ENCODE data around the gene SEC63. TPM values are rescaled to one million over a fixed set of nuclear protein-coding genes. Genes with fewer than 3 reads are reported as not detected.

SEC63 gene
- total RNA-seq, 2 experiments from 2014 or later: 80.3 to 86.7 TPM

DNA sequence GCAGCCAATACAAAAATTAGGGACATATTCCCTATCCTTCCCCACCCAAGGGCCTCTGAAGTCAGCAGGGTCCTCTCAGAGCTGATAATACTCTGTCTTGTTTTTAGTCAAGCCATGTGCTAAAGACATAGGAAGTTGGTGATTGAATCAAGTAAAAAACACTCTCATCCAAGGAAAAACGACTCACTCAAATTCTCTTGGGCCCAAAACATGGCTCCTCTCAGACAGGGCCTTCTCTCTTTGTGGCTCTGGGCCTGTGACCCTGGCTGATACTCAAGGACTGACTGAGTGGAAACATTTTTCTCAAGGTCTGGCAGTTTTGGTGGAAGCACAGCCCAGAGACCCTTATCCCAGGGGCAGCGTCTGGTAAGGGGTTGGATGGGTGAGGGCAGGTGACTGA lies 127.9 kb downstream of the SEC63 start:
- peaks cover 37% of the 10 kb centered on the region for H3K4me1 Mint-ChIP-seq (ENCODE audit: low read depth)
- no peak overlapping the region for H3K4me3 Mint-ChIP-seq
- TF ChIP-seq, protein P1, sequence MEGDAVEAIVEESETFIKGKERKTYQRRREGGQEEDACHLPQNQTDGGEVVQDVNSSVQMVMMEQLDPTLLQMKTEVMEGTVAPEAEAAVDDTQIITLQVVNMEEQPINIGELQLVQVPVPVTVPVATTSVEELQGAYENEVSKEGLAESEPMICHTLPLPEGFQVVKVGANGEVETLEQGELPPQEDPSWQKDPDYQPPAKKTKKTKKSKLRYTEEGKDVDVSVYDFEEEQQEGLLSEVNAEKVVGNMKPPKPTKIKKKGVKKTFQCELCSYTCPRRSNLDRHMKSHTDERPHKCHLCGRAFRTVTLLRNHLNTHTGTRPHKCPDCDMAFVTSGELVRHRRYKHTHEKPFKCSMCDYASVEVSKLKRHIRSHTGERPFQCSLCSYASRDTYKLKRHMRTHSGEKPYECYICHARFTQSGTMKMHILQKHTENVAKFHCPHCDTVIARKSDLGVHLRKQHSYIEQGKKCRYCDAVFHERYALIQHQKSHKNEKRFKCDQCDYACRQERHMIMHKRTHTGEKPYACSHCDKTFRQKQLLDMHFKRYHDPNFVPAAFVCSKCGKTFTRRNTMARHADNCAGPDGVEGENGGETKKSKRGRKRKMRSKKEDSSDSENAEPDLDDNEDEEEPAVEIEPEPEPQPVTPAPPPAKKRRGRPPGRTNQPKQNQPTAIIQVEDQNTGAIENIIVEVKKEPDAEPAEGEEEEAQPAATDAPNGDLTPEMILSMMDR (IDR thresholded peaks at IDR 0.05): no peak
- no peaks in the 10 kb centered on the region for H3K27me3 Mint-ChIP-seq
- H3K36me3 ChIP-seq (ENCODE audit: insufficient read depth, low read length): no peaks in the 10 kb centered on the region
- no peak for ATAC-seq (ENCODE audit: poor library complexity)
- H3K27ac Mint-ChIP-seq: peak overlapping the region; percentile 17
- ChIA-PET CTCF (interaction anchor here (1.1 to 1.6 kb wide), 2 partner anchors 16 to 126 kb away, joined by 3 read pairs; no protein-coding TSS in a partner anchor), POLR2A (interaction anchor here (7.8 kb wide), 1 partner anchor 8 kb away, joined by 59 read pairs; the partner anchor contains the start of gene SCML4)
- intact Hi-C loops (cut with DNase I, micrococcal nuclease): no loop called here
- H3K9me3 Mint-ChIP-seq: no peaks in the 10 kb centered on the region
- H3K4me1 ChIP-seq (ENCODE audit: insufficient read depth, low read length): peaks cover 35% of the 10 kb centered on the region
- no peaks in the 10 kb centered on the region for H3K9me3 ChIP-seq (ENCODE audit: control insufficient read depth in 1 of 2, insufficient read depth in 1 of 2, low read length in 2 of 2)
- no peak overlapping the region for H3K4me3 ChIP-seq (ENCODE audit: low read length)
- H3K27ac ChIP-seq (ENCODE audit: low read depth in 1 of 2, low read length in 2 of 2): no peak overlapping the region
- no peaks in the 10 kb centered on the region for H3K36me3 Mint-ChIP-seq (ENCODE audit: low read depth)
- DNase-seq: peak in 1 of 14 experiments; percentile 1
- H3K27me3 ChIP-seq (ENCODE audit: control insufficient read depth in 1 of 2, insufficient read depth in 2 of 2, low read length in 2 of 2): no peaks in the 10 kb centered on the region

DNA sequence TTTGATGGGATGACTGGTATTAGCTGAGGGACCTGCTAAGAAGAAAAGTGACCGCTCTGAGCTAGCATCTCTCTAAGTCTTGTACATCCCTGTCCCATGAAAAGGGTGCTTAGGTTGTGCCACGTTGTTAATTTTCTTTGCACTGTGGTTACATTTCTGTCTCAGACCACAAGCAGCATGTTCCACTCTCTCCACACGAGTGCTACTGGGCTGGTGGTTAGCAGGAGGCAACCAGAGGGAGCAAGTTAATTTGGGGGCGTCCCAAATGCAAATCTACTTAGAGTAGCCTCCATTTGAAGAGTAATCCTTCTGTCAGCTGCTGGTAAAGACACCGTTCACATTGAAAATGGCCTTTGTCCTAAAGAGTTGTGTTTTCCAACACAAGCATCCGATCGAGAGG lies 130.5 kb downstream of the SEC63 start:
- H3K9me3 Mint-ChIP-seq: no peaks in the 10 kb centered on the region
- H3K4me1 Mint-ChIP-seq (ENCODE audit: low read depth): peaks cover 41% of the 10 kb centered on the region
- no peaks in the 10 kb centered on the region for H3K27me3 Mint-ChIP-seq
- no peak overlapping the region for H3K4me3 Mint-ChIP-seq
- H3K36me3 ChIP-seq (ENCODE audit: insufficient read depth, low read length): no peaks in the 10 kb centered on the region
- H3K4me3 ChIP-seq (ENCODE audit: low read length): no peak overlapping the region
- DNase-seq (peak in 2 of 14 experiments; percentile 2 to 43), ATAC-seq (ENCODE audit: poor library complexity) (no peak)
- no peaks in the 10 kb centered on the region for H3K9me3 ChIP-seq (ENCODE audit: control insufficient read depth in 1 of 2, insufficient read depth in 1 of 2, low read length in 2 of 2)
- peaks cover 16% of the 10 kb centered on the region for H3K36me3 Mint-ChIP-seq (ENCODE audit: low read depth)
- intact Hi-C loops (cut with DNase I, micrococcal nuclease): no loop called here
- CTCF ChIA-PET: interaction anchor here (1.4 to 2.3 kb wide), 4 partner anchors 12 to 97 kb away, joined by 3 to 7 read pairs (median 6); no protein-coding TSS in a partner anchor
- peaks cover 21% of the 10 kb centered on the region for H3K4me1 ChIP-seq (ENCODE audit: insufficient read depth, low read length)
- H3K27ac ChIP-seq (ENCODE audit: low read depth in 1 of 2, low read length in 2 of 2): no peak overlapping the region
- POLR2A ChIA-PET: interaction anchor here (1.6 kb wide), 1 partner anchor 13 kb away, joined by 4 read pairs; no protein-coding TSS in a partner anchor
- TF ChIP-seq, protein P1 (IDR thresholded peaks at IDR 0.05): no peak
- H3K27me3 ChIP-seq (ENCODE audit: control insufficient read depth in 1 of 2, insufficient read depth in 2 of 2, low read length in 2 of 2): no peaks in the 10 kb centered on the region
- peak overlapping the region; percentile 59 for H3K27ac Mint-ChIP-seq

DNA sequence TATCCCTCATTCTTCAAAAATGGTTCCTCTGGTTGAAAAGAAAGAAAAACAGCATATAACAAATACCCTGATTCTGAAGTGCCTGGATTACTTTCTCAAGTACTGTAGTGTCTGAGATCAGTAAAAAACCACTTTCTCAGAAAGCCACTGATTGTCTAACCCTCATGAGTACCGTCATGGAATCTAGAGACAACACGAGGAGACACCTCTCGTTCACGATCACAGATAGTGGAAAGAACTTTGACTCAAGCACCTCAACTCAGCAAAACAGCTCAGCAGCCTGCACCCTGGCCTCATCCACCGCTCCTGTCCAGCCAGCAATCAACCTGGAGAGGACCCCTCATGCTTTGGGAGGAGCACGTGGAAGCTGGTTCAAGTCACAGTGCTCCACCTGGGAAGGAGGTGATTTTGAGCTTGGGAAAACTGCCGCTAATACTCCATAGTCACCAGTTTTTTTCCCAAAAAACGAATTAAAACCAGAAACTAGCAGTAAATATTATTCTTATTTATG lies 134.9 kb downstream of the SEC63 start:
- CTCF ChIA-PET: interaction anchor here (0.8 to 2.9 kb wide), 5 partner anchors 25 to 119 kb away, joined by 3 to 19 read pairs (median 3); no protein-coding TSS in a partner anchor
- Histone ChIP-seq H3K4me3 (ENCODE audit: low read length) (peak overlapping the region; percentile 74), H3K36me3 (ENCODE audit: insufficient read depth, low read length) (peaks cover 7% of the 10 kb centered on the region), H3K4me1 (ENCODE audit: insufficient read depth, low read length) (peaks cover 48% of the 10 kb centered on the region), H3K9me3 (ENCODE audit: control insufficient read depth in 1 of 2, insufficient read depth in 1 of 2, low read length in 2 of 2) (no peaks in the 10 kb centered on the region), H3K27me3 (ENCODE audit: control insufficient read depth in 1 of 2, insufficient read depth in 2 of 2, low read length in 2 of 2) (no peaks in the 10 kb centered on the region), H3K27ac (ENCODE audit: low read depth in 1 of 2, low read length in 2 of 2) (peak overlapping the region; percentile 87 to 88)
- Mint-ChIP-seq H3K27ac (peak overlapping the region; percentile 96), H3K4me1 (ENCODE audit: low read depth) (peaks cover 71% of the 10 kb centered on the region), H3K27me3 (no peaks in the 10 kb centered on the region), H3K36me3 (ENCODE audit: low read depth) (peaks cover 49% of the 10 kb centered on the region), H3K9me3 (no peaks in the 10 kb centered on the region), H3K4me3 (peak overlapping the region; percentile 96)
- intact Hi-C loops (cut with DNase I, micrococcal nuclease): loop anchor here (1.0 to 5.0 kb wide), 5 partner anchors 25 to 1301 kb away; partner anchors contain the start of gene SEC63 (in 1 of the 2)
- POLR2A ChIA-PET: interaction anchor here (0.6 to 9.6 kb wide), 22 partner anchors 10 to 1559 kb away, joined by 3 to 259 read pairs (median 8); partner anchors contain the start of gene CD164
- ATAC-seq (ENCODE audit: poor library complexity): peak; percentile 13
- TF ChIP-seq, protein P1 (IDR thresholded peaks at IDR 0.05): no peak
- peak; percentile 32 to 80 (median 48) for DNase-seq

Measured in CD4-positive, alpha-beta T cell (primary cell).